ENCODE measurements around the gene C16orf96.

The C16orf96 gene

DNA sequence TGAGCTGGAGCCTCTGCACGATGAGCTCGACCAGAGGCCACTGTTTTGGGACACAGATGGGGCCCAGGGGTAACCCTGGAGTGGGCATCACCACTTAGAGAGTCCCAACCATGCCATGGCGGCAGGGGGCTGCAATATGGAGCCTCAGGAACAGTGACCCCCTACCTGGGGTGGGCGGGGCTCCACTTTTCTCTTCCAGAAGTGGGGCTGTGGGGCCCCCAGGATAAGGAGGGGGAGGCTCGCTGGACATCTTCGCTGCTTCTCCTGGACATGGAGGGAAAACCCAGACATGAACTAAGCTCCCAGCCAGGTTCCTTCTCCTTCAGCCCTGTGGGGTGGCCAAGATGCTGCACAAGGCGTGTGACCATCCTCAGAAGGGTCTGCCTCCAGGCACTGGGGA, 42.3 kb upstream of the C16orf96 start:
- no peak for DNase-seq
- no peak overlapping the region for H3K4ac ChIP-seq (ENCODE audit: low read depth, low read length)
- H3K4me3 ChIP-seq (ENCODE audit: low read length) = no peak overlapping the region
- H3K4me1 ChIP-seq (ENCODE audit: control insufficient read depth, low read depth, low read length) = no peaks in the 10 kb centered on the region
- H3K18ac ChIP-seq (ENCODE audit: low read length) = no peak overlapping the region
- no peak overlapping the region for H3K9ac ChIP-seq (ENCODE audit: low read length)
- H2BK120ac ChIP-seq (ENCODE audit: low read depth, low read length) = no peak overlapping the region
- no peak overlapping the region for H4K8ac ChIP-seq (ENCODE audit: low read depth, low read length)
- no peak overlapping the region for H3K27ac ChIP-seq (ENCODE audit: low read depth, low read length)
- no peak overlapping the region for H3K4me2 ChIP-seq (ENCODE audit: low read length)
- H3K27me3 ChIP-seq (ENCODE audit: insufficient read depth, low read length, poor library complexity) = no peaks in the 10 kb centered on the region
- no peak overlapping the region for H4K5ac ChIP-seq (ENCODE audit: low read length)
- H3K79me1 ChIP-seq (ENCODE audit: low read length) = no peaks in the 10 kb centered on the region
- no peak overlapping the region for H2BK15ac ChIP-seq (replicated peaks; ENCODE audit: low read depth)
- no peak overlapping the region for H3K56ac ChIP-seq (ENCODE audit: low read length)
- no peak overlapping the region for H3K23ac ChIP-seq (ENCODE audit: low read length)
- no peak overlapping the region for H2BK5ac ChIP-seq (ENCODE audit: low read length)
- no peak overlapping the region for H2AK5ac ChIP-seq (ENCODE audit: low read length)
- no CpG with 5 or more reads among the region's 7 CpGs for WGBS (ENCODE audit: extremely low coverage, insufficient coverage, low lambda C conversion rate)
- H3K79me2 ChIP-seq (ENCODE audit: control insufficient read depth, insufficient read depth, low read length) = no peaks in the 10 kb centered on the region
- H3K36me3 ChIP-seq (ENCODE audit: control insufficient read depth, insufficient read depth, low read length) = peaks cover 4% of the 10 kb centered on the region

DNA sequence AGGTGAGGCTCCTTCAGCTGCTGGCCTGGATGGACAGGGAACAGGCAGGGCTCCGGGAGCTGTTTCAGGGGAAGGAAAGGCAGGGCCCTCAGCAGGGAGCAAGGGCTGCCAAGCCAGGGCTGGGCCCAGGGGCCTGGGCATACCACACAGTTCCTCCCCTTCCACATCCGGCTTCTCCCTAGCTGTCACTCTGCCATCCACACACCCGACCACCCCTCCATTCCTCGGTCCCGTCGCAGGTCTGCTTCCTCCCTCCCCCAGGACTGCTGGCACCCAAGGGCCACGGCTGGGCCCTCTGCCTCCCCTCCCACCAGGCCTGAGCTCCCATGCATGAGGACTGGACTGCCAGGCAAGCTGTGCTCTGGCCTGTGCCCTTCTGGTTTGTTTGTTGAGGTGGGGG, 41.5 kb upstream of the C16orf96 start:
- H3K27me3 ChIP-seq (ENCODE audit: insufficient read depth, low read length, poor library complexity) = no peaks in the 10 kb centered on the region
- H3K79me1 ChIP-seq (ENCODE audit: low read length) = no peaks in the 10 kb centered on the region
- WGBS (ENCODE audit: extremely low coverage, insufficient coverage, low lambda C conversion rate) = no CpG with 5 or more reads among the region's 7 CpGs
- H3K23ac ChIP-seq (ENCODE audit: low read length) = no peak overlapping the region
- no peaks in the 10 kb centered on the region for H3K79me2 ChIP-seq (ENCODE audit: control insufficient read depth, insufficient read depth, low read length)
- H4K8ac ChIP-seq (ENCODE audit: low read depth, low read length) = no peak overlapping the region
- H3K27ac ChIP-seq (ENCODE audit: low read depth, low read length) = no peak overlapping the region
- no peak overlapping the region for H3K18ac ChIP-seq (ENCODE audit: low read length)
- H3K4ac ChIP-seq (ENCODE audit: low read depth, low read length) = no peak overlapping the region
- peaks cover under 1% of the 10 kb centered on the region for H3K36me3 ChIP-seq (ENCODE audit: control insufficient read depth, insufficient read depth, low read length)
- DNase-seq = no peak
- H3K56ac ChIP-seq (ENCODE audit: low read length) = no peak overlapping the region
- H3K4me1 ChIP-seq (ENCODE audit: control insufficient read depth, low read depth, low read length) = no peaks in the 10 kb centered on the region
- no peak overlapping the region for H3K4me2 ChIP-seq (ENCODE audit: low read length)
- H2BK120ac ChIP-seq (ENCODE audit: low read depth, low read length) = no peak overlapping the region
- no peak overlapping the region for H2AK5ac ChIP-seq (ENCODE audit: low read length)
- no peak overlapping the region for H2BK15ac ChIP-seq (replicated peaks; ENCODE audit: low read depth)
- no peak overlapping the region for H3K4me3 ChIP-seq (ENCODE audit: low read length)
- no peak overlapping the region for H3K9ac ChIP-seq (ENCODE audit: low read length)
- H2BK5ac ChIP-seq (ENCODE audit: low read length) = no peak overlapping the region
- no peak overlapping the region for H4K5ac ChIP-seq (ENCODE audit: low read length)

DNA sequence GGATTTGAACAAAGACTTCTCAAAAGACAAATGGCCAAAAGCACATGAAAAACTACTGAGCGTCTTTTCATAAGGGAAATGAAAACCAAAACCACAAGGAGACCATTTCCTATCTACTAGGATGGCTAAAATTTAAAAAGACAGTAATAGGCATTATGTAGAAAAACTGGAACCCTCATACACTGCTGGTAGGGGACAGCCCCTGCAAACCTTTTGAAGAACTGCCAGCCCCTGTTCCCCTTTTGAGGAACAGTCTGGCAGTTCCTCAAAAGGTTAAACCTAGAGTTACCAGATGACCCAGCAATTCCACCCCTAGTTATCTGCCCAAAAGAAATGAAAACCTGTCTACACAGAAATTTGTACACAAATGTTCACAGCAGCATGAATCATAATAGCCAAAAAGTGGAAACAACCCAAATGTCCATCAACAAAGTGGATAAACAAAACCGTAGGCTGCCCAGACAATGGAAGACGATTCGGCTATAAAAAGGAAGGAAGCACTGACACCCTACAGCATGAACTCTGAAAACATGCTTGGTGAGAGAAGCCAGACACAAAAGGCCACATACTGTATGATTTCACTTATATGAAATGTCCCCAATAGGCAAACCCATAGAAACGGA, 40.4 kb upstream of the C16orf96 start:
- DNase-seq = no peak
- H2AK5ac ChIP-seq (ENCODE audit: low read length) = no peak overlapping the region
- no peaks in the 10 kb centered on the region for H3K79me1 ChIP-seq (ENCODE audit: low read length)
- H2BK15ac ChIP-seq (replicated peaks; ENCODE audit: low read depth) = no peak overlapping the region
- H3K79me2 ChIP-seq (ENCODE audit: control insufficient read depth, insufficient read depth, low read length) = no peaks in the 10 kb centered on the region
- H3K27me3 ChIP-seq (ENCODE audit: insufficient read depth, low read length, poor library complexity) = no peaks in the 10 kb centered on the region
- no peak overlapping the region for H2BK5ac ChIP-seq (ENCODE audit: low read length)
- H3K23ac ChIP-seq (ENCODE audit: low read length) = no peak overlapping the region
- no peak overlapping the region for H3K4ac ChIP-seq (ENCODE audit: low read depth, low read length)
- H3K4me1 ChIP-seq (ENCODE audit: control insufficient read depth, low read depth, low read length) = no peaks in the 10 kb centered on the region
- no peak overlapping the region for H4K5ac ChIP-seq (ENCODE audit: low read length)
- no peak overlapping the region for H4K8ac ChIP-seq (ENCODE audit: low read depth, low read length)
- no peaks in the 10 kb centered on the region for H3K36me3 ChIP-seq (ENCODE audit: control insufficient read depth, insufficient read depth, low read length)
- H3K4me2 ChIP-seq (ENCODE audit: low read length) = no peak overlapping the region
- no peak overlapping the region for H3K56ac ChIP-seq (ENCODE audit: low read length)
- H2BK120ac ChIP-seq (ENCODE audit: low read depth, low read length) = no peak overlapping the region
- no peak overlapping the region for H3K9ac ChIP-seq (ENCODE audit: low read length)
- no peak overlapping the region for H3K4me3 ChIP-seq (ENCODE audit: low read length)
- H3K27ac ChIP-seq (ENCODE audit: low read depth, low read length) = no peak overlapping the region
- WGBS (ENCODE audit: extremely low coverage, insufficient coverage, low lambda C conversion rate) = no CpG with 5 or more reads among the region's 5 CpGs
- no peak overlapping the region for H3K18ac ChIP-seq (ENCODE audit: low read length)

DNA sequence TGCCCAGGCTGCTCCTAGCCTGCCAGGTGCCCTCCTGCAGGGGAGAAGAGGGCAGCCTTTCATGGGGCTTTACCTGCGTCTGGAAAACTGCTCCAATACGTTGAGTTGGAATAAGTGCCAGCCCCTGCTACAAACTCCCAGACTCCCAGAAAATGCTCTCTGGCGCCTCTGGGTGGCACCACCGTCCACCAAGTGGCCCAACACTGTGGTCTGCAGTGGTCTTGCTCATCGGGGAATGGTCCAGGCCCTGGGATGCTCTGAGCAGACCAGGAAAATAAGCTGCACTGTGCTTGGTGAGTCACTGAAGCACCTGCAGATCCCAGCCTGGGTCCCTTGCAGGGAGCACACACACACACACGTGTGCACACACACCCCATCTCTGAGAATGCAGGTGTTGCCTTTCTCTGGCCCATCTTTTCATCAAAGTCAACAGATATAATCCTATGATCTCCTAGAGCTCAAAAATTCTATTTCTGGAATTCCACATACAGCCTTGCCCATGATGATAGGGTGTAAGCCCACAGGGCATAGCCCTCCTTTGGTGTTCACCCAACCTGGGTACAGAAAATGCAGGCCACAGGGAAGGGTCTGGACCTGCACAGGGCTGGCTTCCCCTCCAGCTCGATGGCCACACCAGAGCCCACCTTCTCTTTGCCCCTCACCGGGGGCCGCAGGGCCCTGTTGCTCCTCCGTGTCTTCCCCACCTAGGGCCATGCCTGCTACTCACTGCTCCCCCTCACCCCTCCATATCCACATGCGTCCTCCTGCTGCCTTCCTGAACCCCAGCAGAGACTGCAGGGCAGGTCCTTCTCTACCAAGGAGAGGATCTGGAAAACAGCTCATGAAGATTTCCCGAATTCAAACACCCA, 38.1 kb upstream of the C16orf96 start:
- H3K4me2 ChIP-seq (ENCODE audit: low read length) = no peak overlapping the region
- no peak overlapping the region for H3K23ac ChIP-seq (ENCODE audit: low read length)
- no peak overlapping the region for H3K4ac ChIP-seq (ENCODE audit: low read depth, low read length)
- H4K8ac ChIP-seq (ENCODE audit: low read depth, low read length) = no peak overlapping the region
- no peak overlapping the region for H4K5ac ChIP-seq (ENCODE audit: low read length)
- no peaks in the 10 kb centered on the region for H3K27me3 ChIP-seq (ENCODE audit: insufficient read depth, low read length, poor library complexity)
- H2BK5ac ChIP-seq (ENCODE audit: low read length) = no peak overlapping the region
- H3K27ac ChIP-seq (ENCODE audit: low read depth, low read length) = no peak overlapping the region
- H3K4me1 ChIP-seq (ENCODE audit: control insufficient read depth, low read depth, low read length) = no peaks in the 10 kb centered on the region
- no CpG with 5 or more reads among the region's 12 CpGs for WGBS (ENCODE audit: extremely low coverage, insufficient coverage, low lambda C conversion rate)
- no peak overlapping the region for H3K18ac ChIP-seq (ENCODE audit: low read length)
- no peak overlapping the region for H2BK15ac ChIP-seq (replicated peaks; ENCODE audit: low read depth)
- no peaks in the 10 kb centered on the region for H3K79me2 ChIP-seq (ENCODE audit: control insufficient read depth, insufficient read depth, low read length)
- no peak overlapping the region for H2AK5ac ChIP-seq (ENCODE audit: low read length)
- no peaks in the 10 kb centered on the region for H3K36me3 ChIP-seq (ENCODE audit: control insufficient read depth, insufficient read depth, low read length)
- no peak overlapping the region for H3K56ac ChIP-seq (ENCODE audit: low read length)
- H3K79me1 ChIP-seq (ENCODE audit: low read length) = no peaks in the 10 kb centered on the region
- DNase-seq = peak; percentile 80
- no peak overlapping the region for H3K4me3 ChIP-seq (ENCODE audit: low read length)
- no peak overlapping the region for H2BK120ac ChIP-seq (ENCODE audit: low read depth, low read length)
- no peak overlapping the region for H3K9ac ChIP-seq (ENCODE audit: low read length)

DNA sequence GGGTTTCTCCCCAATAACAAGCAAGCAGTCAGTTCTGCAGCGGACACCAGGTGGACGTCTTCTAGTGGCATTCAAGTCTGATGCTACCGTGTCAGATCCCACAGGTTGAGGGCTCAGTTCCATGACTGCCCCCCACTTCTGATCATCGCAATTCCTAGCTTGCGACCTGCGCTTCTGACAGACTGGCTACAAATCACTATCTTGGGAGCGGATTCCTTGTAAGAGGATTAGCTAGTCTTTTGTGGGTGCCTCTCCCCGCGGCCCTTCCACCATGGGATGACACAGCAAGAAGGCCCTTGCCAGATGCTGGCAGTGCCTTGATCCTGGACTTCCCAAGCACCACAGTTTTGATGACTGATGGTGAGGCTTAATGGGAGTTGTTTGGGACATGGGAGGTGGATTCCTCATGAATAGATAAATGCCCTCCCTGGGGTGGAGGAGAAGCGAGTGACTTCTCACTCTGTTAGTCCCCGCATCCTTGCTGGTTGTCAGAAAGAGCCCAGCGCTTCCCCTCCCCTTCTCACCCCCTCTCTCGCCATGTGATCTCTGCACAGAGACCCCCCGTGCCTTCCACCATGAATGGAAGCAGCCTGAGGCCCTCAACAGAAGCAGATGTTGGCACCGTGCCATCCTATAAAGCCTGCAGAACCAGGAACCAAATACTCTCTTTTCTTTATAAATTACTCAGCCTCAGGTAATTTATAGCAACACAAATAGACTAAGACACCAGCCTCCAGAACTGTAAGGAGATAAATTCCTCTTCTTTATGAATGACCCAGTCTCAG, 36.7 kb upstream of the C16orf96 start:
- no peak overlapping the region for H2BK15ac ChIP-seq (replicated peaks; ENCODE audit: low read depth)
- H2BK5ac ChIP-seq (ENCODE audit: low read length) = no peak overlapping the region
- H3K79me1 ChIP-seq (ENCODE audit: low read length) = no peaks in the 10 kb centered on the region
- no peak overlapping the region for H3K4ac ChIP-seq (ENCODE audit: low read depth, low read length)
- no CpG with 5 or more reads among the region's 15 CpGs for WGBS (ENCODE audit: extremely low coverage, insufficient coverage, low lambda C conversion rate)
- no peak for DNase-seq
- H3K4me1 ChIP-seq (ENCODE audit: control insufficient read depth, low read depth, low read length) = no peaks in the 10 kb centered on the region
- no peak overlapping the region for H2AK5ac ChIP-seq (ENCODE audit: low read length)
- no peak overlapping the region for H3K4me3 ChIP-seq (ENCODE audit: low read length)
- no peaks in the 10 kb centered on the region for H3K27me3 ChIP-seq (ENCODE audit: insufficient read depth, low read length, poor library complexity)
- no peak overlapping the region for H2BK120ac ChIP-seq (ENCODE audit: low read depth, low read length)
- no peaks in the 10 kb centered on the region for H3K36me3 ChIP-seq (ENCODE audit: control insufficient read depth, insufficient read depth, low read length)
- no peak overlapping the region for H3K56ac ChIP-seq (ENCODE audit: low read length)
- H3K9ac ChIP-seq (ENCODE audit: low read length) = no peak overlapping the region
- H3K79me2 ChIP-seq (ENCODE audit: control insufficient read depth, insufficient read depth, low read length) = no peaks in the 10 kb centered on the region
- H3K4me2 ChIP-seq (ENCODE audit: low read length) = no peak overlapping the region
- no peak overlapping the region for H4K8ac ChIP-seq (ENCODE audit: low read depth, low read length)
- H3K23ac ChIP-seq (ENCODE audit: low read length) = no peak overlapping the region
- no peak overlapping the region for H4K5ac ChIP-seq (ENCODE audit: low read length)
- no peak overlapping the region for H3K27ac ChIP-seq (ENCODE audit: low read depth, low read length)
- no peak overlapping the region for H3K18ac ChIP-seq (ENCODE audit: low read length)
